Measurements from ENCODE around the gene NDUFS8. TPM values are rescaled to one million over a fixed set of nuclear protein-coding genes. Genes with fewer than 3 reads are reported as not detected.
A peak's percentile ranks its signal among the peaks of the same experiment; 100 is the strongest.

The NDUFS8 gene
- total RNA-seq, 1 experiment from 2014 or later = 220 TPM

DNA sequence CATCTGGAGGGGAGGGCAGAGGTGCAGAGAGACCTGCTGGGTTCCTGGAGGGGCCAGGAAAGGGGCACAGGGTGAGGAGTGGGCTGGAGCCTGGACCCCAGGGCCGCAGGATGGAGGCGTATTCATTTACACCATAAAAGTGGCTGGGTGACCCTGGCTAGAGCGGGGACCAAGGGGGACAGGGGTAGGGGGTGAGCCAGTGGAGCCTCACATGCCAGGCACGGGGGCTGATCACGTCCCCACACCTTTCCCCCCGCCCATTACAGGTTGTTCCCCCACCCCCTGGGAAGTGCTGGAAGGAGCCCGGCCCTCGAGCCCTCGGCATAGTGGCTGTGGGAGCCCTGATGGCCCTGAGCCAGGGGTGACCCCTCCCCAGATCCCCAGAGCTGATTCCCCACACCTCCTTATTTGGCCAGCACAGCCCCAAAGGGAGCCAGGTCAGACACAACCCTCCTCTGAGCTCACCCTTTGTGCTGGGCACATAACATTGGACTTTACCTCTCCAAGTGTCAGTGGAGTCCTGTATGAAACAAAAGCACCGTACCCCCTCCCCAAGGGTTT lies 9.1 kb downstream of the NDUFS8 start:
- Histone ChIP-seq H3K27me3 (replicated peaks; ENCODE audit: insufficient read depth, low read depth, low read length, poor library complexity) (no peaks in the 10 kb centered on the region), H3K9me3 (ENCODE audit: low read depth, low read length, poor library complexity, severe bottlenecking) (no peaks in the 10 kb centered on the region), H3K27ac (ENCODE audit: low read depth, low read length, poor library complexity, severe bottlenecking) (peak overlapping the region; percentile 72), H3K4me1 (ENCODE audit: insufficient read depth, low read length, poor library complexity, severe bottlenecking) (peaks cover 26% of the 10 kb centered on the region), H3K4me3 (ENCODE audit: low read depth, low read length, poor library complexity, severe bottlenecking) (peak overlapping the region; percentile 46), H3K36me3 (ENCODE audit: insufficient read depth, low read length, poor library complexity, severe bottlenecking) (no peaks in the 10 kb centered on the region)
- no peak for DNase-seq (ENCODE audit: low spot score)
- no TSS peak for BruUV-seq (replicated peaks)
- intact Hi-C loops (cut with micrococcal nuclease; ENCODE audit: unreplicated experiment) = loop anchor here (10.0 kb wide), 1 partner anchor 165 kb away; no protein-coding TSS in a partner anchor
- ChIA-PET CTCF (interaction anchor here (0.6 kb wide), 1 partner anchor 307 kb away, joined by 6 read pairs; no protein-coding TSS in a partner anchor), POLR2A (ENCODE audit: low non-redundant PET) (no interaction called here)
- TF ChIP-seq CTCF (conservative IDR thresholded peaks at IDR 0.05; ENCODE audit: low read depth, low read length) (no peak), EZH2 (IDR thresholded peaks at IDR 0.05; ENCODE audit: borderline replicate concordance, low read depth, low read length, poor library complexity, severe bottlenecking) (no peak)

- peak overlapping the region; percentile 46 for H3K4me3 ChIP-seq (ENCODE audit: low read depth, low read length, poor library complexity, severe bottlenecking)
- peak; percentile 77 for DNase-seq (ENCODE audit: low spot score)
- intact Hi-C loops (cut with micrococcal nuclease; ENCODE audit: unreplicated experiment) = no loop called here
- no peaks in the 10 kb centered on the region for H3K27me3 ChIP-seq (replicated peaks; ENCODE audit: insufficient read depth, low read depth, low read length, poor library complexity)
- no peaks in the 10 kb centered on the region for H3K36me3 ChIP-seq (ENCODE audit: insufficient read depth, low read length, poor library complexity, severe bottlenecking)
- peaks cover 26% of the 10 kb centered on the region for H3K4me1 ChIP-seq (ENCODE audit: insufficient read depth, low read length, poor library complexity, severe bottlenecking)
- BruUV-seq (replicated peaks) = no TSS peak
- no peaks in the 10 kb centered on the region for H3K9me3 ChIP-seq (ENCODE audit: low read depth, low read length, poor library complexity, severe bottlenecking)
- H3K27ac ChIP-seq (ENCODE audit: low read depth, low read length, poor library complexity, severe bottlenecking) = peak overlapping the region; percentile 72
- CTCF ChIA-PET = interaction anchor here (0.6 kb wide), 1 partner anchor 308 kb away, joined by 6 read pairs; no protein-coding TSS in a partner anchor
- POLR2A ChIA-PET (ENCODE audit: low non-redundant PET) = no interaction called here
- TF ChIP-seq CTCF (conservative IDR thresholded peaks at IDR 0.05; ENCODE audit: low read depth, low read length) (no peak), EZH2 (IDR thresholded peaks at IDR 0.05; ENCODE audit: borderline replicate concordance, low read depth, low read length, poor library complexity, severe bottlenecking) (no peak)
Measured at GRCh38 chr11:68040101-68040956, 9.8 kb downstream of the NDUFS8 start.

- DNase-seq (ENCODE audit: low spot score) = no peak
- peak overlapping the region; percentile 29 for H3K4me3 ChIP-seq (ENCODE audit: low read depth, low read length, poor library complexity, severe bottlenecking)
- BruUV-seq (replicated peaks) = no TSS peak
- no peaks in the 10 kb centered on the region for H3K36me3 ChIP-seq (ENCODE audit: insufficient read depth, low read length, poor library complexity, severe bottlenecking)
- intact Hi-C loops (cut with micrococcal nuclease; ENCODE audit: unreplicated experiment) = no loop called here
- no peaks in the 10 kb centered on the region for H3K9me3 ChIP-seq (ENCODE audit: low read depth, low read length, poor library complexity, severe bottlenecking)
- ChIA-PET CTCF (no interaction called here), POLR2A (ENCODE audit: low non-redundant PET) (no interaction called here)
- H3K4me1 ChIP-seq (ENCODE audit: insufficient read depth, low read length, poor library complexity, severe bottlenecking) = peaks cover 26% of the 10 kb centered on the region
- H3K27me3 ChIP-seq (replicated peaks; ENCODE audit: insufficient read depth, low read depth, low read length, poor library complexity) = no peaks in the 10 kb centered on the region
- TF ChIP-seq EZH2 (IDR thresholded peaks at IDR 0.05; ENCODE audit: borderline replicate concordance, low read depth, low read length, poor library complexity, severe bottlenecking) = no peak
- TF ChIP-seq CTCF (conservative IDR thresholded peaks at IDR 0.05; ENCODE audit: low read depth, low read length) = no peak
- peak overlapping the region; percentile 72 for H3K27ac ChIP-seq (ENCODE audit: low read depth, low read length, poor library complexity, severe bottlenecking)
Measured at GRCh38 chr11:68040957-68041591, 10.6 kb downstream of the NDUFS8 start.
